Measurements from ENCODE around the gene NINJ1.

Gene NINJ1

DNA sequence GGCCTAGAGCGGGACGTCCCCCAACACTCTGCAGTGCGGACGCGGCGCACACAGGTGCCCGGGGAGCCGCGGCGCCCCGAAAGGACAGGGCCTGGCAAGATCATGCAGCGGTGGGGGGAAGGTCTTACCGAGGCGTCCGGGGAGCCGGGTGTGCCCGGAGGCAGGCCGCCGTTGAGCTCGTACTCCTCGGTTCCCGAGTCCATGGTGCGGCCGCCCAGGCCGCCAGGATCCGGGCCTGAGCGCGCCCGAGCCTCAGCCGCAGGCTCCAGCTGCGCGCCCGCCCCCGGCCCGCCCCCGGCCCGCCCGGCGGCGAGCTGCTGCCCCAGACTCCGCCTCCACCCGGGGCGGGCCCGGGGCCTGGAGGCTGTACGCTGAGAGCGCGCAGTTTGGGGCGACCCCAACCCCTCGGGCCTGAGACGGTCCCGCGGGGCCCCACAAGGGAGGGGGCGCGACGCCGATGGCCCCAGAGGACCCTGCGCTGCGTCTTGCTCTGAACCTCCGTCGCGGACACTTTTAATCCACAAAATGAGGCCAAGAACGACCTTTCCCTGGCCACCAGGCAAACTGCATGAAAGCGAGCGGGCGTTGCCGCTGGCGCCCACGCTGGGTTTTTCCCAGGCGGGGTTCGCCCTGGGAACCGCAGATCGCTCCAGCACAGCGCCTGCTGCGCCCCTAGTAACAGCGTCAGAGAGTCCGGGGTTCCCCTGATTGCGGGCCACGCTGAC lies at the start of gene NINJ1:
TSS of gene NINJ1 (minus strand) at position 237 of the 725 bp plus-strand sequence. CDS start at position 203, 34 bp downstream.
- peak; percentile 78 for DNase-seq (ENCODE audit: low spot score)

- DNase-seq (ENCODE audit: low spot score), result no peak
Observed at GRCh38 chr9:93183131-93183662, 49.1 kb upstream of the NINJ1 start.

GRCh38 chr9:93182572-93182971 lies 48.5 kb upstream of the NINJ1 start:
- DNase-seq (ENCODE audit: low spot score), result no peak

DNA sequence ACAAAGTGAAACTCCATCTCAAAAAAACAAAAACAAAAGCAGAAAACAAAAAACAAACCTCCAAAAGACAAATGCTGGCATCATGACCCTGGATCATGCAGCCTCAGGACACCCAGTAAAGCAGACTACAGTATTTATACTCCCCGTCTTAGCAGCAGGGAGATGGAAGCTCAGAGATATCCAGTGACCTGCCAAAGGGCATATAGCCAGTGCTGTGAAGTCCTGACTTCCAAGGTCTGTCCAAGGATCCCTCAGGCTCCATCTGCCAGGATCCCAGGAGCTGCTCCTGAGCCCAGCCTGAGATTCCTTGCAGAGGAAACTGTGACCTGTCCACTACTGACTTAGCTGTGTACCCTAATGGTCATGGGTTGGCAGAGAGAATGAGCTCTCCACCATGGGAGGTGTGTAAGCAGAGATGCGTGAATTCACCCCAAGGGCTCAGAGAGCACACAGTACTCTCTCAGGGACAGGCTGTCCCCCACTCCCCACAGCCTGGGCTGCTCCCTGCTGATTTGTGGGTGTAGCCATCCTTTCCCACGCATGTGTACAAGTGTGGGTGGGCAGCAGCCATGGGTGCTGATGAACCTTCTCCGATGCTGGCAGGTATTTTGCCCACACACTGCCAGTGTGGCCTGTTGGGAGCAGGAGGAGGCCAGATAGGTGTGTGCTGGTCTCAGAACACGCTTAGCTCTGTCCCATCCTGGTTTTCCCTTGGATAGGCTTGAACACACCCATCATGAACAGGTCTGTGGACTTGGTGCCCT lies 47.8 kb upstream of the NINJ1 start:
- no peak for DNase-seq (ENCODE audit: low spot score)

DNA sequence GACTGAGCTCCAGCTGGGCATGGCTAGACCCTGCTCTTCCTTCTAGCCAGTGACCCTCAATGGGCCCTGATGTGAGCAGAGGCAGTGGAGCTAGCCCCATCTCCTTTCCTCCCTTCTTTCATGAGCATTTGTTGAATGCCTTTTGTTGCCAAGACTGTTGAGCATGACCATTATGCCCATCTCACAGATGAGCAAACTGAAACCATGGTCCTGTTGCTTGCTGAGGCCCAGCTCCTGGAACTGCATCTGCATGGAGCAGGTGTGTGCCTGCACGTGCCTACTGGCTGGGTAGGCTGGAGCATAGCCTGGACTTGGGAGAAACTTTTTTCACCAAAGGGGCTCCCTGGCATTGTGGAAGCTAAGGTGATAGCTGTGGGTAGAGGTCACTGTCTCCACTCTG lies 46.9 kb upstream of the NINJ1 start:
- no peak for DNase-seq (ENCODE audit: low spot score)

DNA sequence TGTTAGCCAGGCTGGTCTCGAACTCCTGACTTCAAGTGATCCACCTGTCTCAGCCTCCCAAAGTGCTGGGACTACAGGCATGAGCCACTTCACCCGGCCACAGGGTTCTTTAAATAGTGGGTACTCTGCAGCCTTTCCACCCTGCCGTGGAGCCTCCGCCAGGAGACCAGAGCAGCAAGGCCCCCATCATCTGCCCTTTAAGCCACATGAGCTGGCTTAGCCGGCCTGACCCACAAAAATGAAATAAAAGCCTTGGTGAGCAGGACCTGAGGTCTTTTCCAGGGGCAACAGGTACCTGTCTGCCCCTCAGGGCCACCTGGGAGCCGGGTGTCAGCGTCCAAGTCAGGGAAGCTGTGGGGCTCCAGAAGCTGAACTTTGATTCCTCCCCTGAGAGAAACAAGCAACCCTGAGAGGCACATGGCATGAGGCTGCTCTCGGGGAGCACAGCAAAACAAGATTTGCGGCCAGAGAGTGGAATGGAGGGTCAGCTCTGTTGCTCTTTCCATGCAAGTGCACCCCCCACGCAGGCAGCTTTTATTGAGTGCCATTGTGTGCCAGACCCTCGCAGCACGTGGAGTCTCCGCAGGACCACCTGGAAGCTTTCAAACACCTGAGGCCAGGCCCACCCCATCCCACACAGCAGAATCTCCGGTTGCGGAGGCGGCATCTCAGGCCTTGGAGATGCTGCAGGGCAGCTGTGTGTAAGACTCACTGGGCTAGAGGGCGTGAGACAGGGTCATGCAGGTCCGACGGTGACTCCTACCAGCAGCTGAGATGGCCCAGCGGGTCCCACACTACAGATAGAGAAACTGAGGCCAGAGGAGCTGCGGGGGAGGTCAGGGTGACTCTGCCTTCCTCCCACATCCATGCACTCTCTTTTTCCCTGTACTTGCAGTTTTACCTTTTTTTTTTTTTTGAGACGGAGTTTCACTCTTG lies 45.1 kb upstream of the NINJ1 start:
- DNase-seq (ENCODE audit: low spot score), result no peak

GRCh38 chr9:93177676-93178075 lies 43.6 kb upstream of the NINJ1 start:
- no peak for DNase-seq (ENCODE audit: low spot score)

GRCh38 chr9:93174976-93175375 lies 40.9 kb upstream of the NINJ1 start:
- DNase-seq (ENCODE audit: low spot score), result no peak

DNA sequence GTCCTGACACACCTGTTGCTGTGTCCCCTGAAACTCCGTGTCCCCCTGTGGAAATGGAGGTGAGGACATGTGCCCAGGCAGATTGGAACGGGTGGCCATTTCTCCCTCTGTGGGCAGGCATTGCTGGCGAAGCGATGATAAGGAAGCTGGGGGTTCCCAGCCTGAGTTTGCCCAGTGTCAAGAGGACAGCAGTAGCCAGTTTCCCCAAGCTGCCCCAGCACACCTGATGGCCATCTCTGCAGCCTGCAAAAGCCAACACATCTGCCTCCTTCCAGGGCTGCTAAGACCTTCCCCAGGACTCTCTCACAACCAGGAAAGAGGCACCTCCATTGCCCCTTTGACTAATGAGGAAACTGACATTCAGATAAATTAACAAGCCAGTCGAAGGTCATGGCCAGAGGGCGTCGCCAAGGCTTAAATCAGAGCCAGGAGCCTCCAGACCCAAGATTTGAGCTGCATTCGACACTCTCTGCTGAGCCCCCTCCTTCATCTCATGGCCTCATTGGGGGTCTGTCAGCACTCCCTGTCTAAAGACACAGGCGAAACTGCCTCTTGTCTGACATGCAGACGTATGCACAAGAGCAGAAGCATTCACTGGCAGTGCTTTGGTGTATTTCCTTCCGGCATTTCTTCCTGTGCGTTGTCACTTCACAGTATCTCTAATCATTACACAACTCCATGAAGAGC lies 39.5 kb upstream of the NINJ1 start:
- DNase-seq (ENCODE audit: low spot score), result no peak

- no peak for DNase-seq (ENCODE audit: low spot score)
Observed at GRCh38 chr9:93172666-93173364, 38.8 kb upstream of the NINJ1 start.

DNA sequence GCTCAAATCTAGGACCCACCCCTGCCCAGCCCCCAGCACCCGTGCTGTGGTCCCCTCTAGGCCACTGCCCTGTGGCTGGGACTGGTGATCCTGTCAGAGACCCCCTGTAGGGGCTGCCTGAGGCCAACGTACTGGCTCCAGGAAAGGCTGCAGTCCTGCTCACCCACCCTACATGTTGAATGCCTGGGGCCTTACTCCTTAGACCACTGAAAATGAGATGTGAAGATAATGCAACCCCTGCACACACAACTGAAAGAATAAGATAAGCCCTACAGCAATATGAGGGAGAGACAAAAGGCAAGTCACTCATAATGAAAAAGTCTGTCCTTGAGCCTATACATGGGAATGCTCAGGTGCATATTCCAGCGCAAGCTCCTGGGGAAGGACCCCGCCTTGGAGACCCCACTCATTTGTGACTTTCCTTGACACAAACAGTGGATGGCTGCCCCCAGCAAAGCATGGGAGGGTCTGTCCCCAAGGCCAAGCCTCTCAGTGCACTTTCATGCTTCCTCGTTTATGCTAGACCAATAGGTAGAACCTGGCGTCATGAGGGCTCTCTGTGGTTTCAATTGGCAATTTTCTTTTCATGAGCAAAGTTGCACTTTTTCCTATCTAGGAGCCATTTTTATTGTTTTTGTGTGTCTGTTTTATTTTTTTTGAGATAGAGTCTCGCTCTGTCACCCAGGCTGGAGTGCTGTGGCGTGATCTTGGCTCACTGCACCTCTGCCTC lies 37.4 kb upstream of the NINJ1 start:
- DNase-seq (ENCODE audit: low spot score), result no peak

- no peak for DNase-seq (ENCODE audit: low spot score)
Observed at GRCh38 chr9:93170571-93170970, 36.5 kb upstream of the NINJ1 start.

GRCh38 chr9:93169444-93169843 lies 35.4 kb upstream of the NINJ1 start:
- no peak for DNase-seq (ENCODE audit: low spot score)

DNA sequence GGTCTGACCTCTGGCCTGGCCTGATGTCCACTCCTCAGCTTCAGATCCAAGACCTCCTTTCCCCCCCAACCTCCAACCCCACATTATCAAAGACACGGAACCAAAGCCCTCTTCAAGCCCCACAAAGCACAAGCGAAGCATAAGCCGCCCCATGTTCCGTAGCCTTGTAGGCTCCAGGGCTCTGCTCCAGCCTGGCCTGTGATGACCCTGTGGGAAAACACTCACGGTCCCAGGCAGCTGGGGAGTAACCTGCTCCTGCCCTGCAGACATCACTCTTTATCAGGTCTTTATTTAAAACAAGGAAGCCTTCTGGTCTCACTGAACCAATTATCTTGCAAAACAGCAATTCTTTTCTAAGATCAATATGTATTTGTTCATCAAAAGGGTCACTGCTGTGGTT lies 34.5 kb upstream of the NINJ1 start:
- no peak for DNase-seq (ENCODE audit: low spot score)

DNA sequence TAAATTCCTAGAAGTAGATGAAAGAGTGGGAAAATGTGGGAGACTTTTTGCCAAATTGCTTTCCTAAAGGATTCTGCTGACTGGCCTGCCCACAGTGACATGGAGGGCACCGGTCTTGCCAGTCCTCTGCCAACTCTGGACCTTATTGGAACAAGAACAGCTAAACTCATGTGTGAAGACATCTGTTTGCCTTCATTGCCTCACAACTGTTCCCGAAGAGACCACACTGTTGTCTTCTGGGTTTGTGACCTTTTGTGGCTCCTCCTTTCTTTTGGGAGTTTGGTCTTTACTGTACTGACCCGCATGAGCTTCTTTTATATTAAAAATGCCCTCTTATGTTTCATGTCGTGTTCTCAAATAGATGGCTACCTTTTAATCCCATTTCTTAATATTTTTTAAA lies 33.8 kb upstream of the NINJ1 start:
- no peak for DNase-seq (ENCODE audit: low spot score)

- no peak for DNase-seq (ENCODE audit: low spot score)
Observed at GRCh38 chr9:93167185-93167584, 33.1 kb upstream of the NINJ1 start.

GRCh38 chr9:93166699-93167098 lies 32.6 kb upstream of the NINJ1 start:
- no peak for DNase-seq (ENCODE audit: low spot score)

GRCh38 chr9:93164085-93164484 lies 30.0 kb upstream of the NINJ1 start:
- DNase-seq (ENCODE audit: low spot score), result no peak

GRCh38 chr9:93161786-93162562 lies 27.9 kb upstream of the NINJ1 start:
- DNase-seq (ENCODE audit: low spot score), result no peak
